Left forelimb (tissue), 1 donor: ENCODE data around the gene TTLL9.

ENCODE experiments used
- DNase-seq: peaks from one replicate; pipeline ENCODE4 v3.0.0-alpha.2; 2018; ENCODE audit warnings: low spot score

The TTLL9 gene

GRCh38 chr20:31857861-31858759 lies 12.3 kb upstream of the TTLL9 start:
- DNase-seq: no peak

GRCh38 chr20:31858760-31859083 lies 11.7 kb upstream of the TTLL9 start:
- DNase-seq: no peak

- DNase-seq: no peak
These were observed 11.0 kb upstream of the TTLL9 start for GRCh38 chr20:31859266-31859997.

GRCh38 chr20:31859998-31860380 lies 10.4 kb upstream of the TTLL9 start:
- no peak for DNase-seq

GRCh38 chr20:31860390-31861134 lies 9.9 kb upstream of the TTLL9 start:
- no peak for DNase-seq

- no peak for DNase-seq
These were observed 9.4 kb upstream of the TTLL9 start for GRCh38 chr20:31861135-31861384.

- DNase-seq: no peak
These were observed 8.9 kb upstream of the TTLL9 start for GRCh38 chr20:31861385-31862156.

- no peak for DNase-seq
These were observed 8.3 kb upstream of the TTLL9 start for GRCh38 chr20:31862157-31862470.

- no peak for DNase-seq
These were observed 7.9 kb upstream of the TTLL9 start for GRCh38 chr20:31862506-31862905.

GRCh38 chr20:31863296-31864085 lies 6.9 kb upstream of the TTLL9 start:
- no peak for DNase-seq

GRCh38 chr20:31864521-31865400 lies 5.7 kb upstream of the TTLL9 start:
- no peak for DNase-seq

GRCh38 chr20:31866221-31866620 lies 4.2 kb upstream of the TTLL9 start:
- DNase-seq: no peak

GRCh38 chr20:31868853-31869672 lies 1.4 kb upstream of the TTLL9 start:
- DNase-seq: no peak

- no peak for DNase-seq
These were observed 827 bp upstream of the TTLL9 start for GRCh38 chr20:31869673-31869941.

- DNase-seq: no peak
These were observed 538 bp downstream of the TTLL9 start for GRCh38 chr20:31870726-31871617.

GRCh38 chr20:31871618-31871954 lies 1.2 kb downstream of the TTLL9 start:
- no peak for DNase-seq

GRCh38 chr20:31872406-31872805 lies 2.0 kb downstream of the TTLL9 start:
- DNase-seq: no peak

GRCh38 chr20:31875671-31876070 lies 5.2 kb downstream of the TTLL9 start:
- no peak for DNase-seq

GRCh38 chr20:31877684-31878083 lies 7.2 kb downstream of the TTLL9 start:
- DNase-seq: no peak
